ENCODE measurements around the gene PLAGL2.
A peak's percentile ranks its signal among the peaks of the same experiment; 100 is the strongest.

Gene PLAGL2

GRCh38 chr20:32230707-32231106 is 23.2 kb upstream of the PLAGL2 start:
- no peak for DNase-seq

- DNase-seq, result no peak
Measured at GRCh38 chr20:32229251-32229747, 21.8 kb upstream of the PLAGL2 start.

- no peak for DNase-seq
Measured at GRCh38 chr20:32227744-32228688, 20.5 kb upstream of the PLAGL2 start.

- no peak for DNase-seq
Measured at GRCh38 chr20:32227306-32227705, 19.8 kb upstream of the PLAGL2 start.

- DNase-seq, result no peak
Measured at GRCh38 chr20:32226391-32226790, 18.8 kb upstream of the PLAGL2 start.

GRCh38 chr20:32224463-32224862 is 16.9 kb upstream of the PLAGL2 start:
- no peak for DNase-seq

- DNase-seq, result no peak
Measured at GRCh38 chr20:32218156-32218900, 10.8 kb upstream of the PLAGL2 start.

- no peak for DNase-seq
Measured at GRCh38 chr20:32216179-32217142, 8.9 kb upstream of the PLAGL2 start.

- no peak for DNase-seq
Measured at GRCh38 chr20:32215729-32216128, 8.2 kb upstream of the PLAGL2 start.

- DNase-seq, result no peak
Measured at GRCh38 chr20:32215147-32215546, 7.6 kb upstream of the PLAGL2 start.

- no peak for DNase-seq
Measured at GRCh38 chr20:32213870-32214269, 6.3 kb upstream of the PLAGL2 start.

GRCh38 chr20:32209850-32210605 is 2.5 kb upstream of the PLAGL2 start:
- DNase-seq, result no peak

GRCh38 chr20:32208499-32209154 is 1.1 kb upstream of the PLAGL2 start:
- DNase-seq, result no peak

GRCh38 chr20:32206760-32207625 is 550 bp downstream of the PLAGL2 start:
- no peak for DNase-seq

- no peak for DNase-seq
Measured at GRCh38 chr20:32205843-32206759, 1.4 kb downstream of the PLAGL2 start.

- peak; percentile 33 for DNase-seq
Measured at GRCh38 chr20:32205110-32205842, 2.3 kb downstream of the PLAGL2 start.

GRCh38 chr20:32204205-32205109 is 3.1 kb downstream of the PLAGL2 start:
- DNase-seq, result no peak
